HS-5 (cell line): ENCODE data around the gene ADORA1.

ENCODE experiments used
- DNase-seq: peaks from one replicate; pipeline ENCODE4 v3.0.0-alpha.2; 2012; ENCODE audit warnings: low read depth

The ADORA1 gene

GRCh38 chr1:203093754-203094410, 33.6 kb upstream of the ADORA1 start:
- no peak for DNase-seq

- no peak for DNase-seq
Measured at GRCh38 chr1:203095061-203095690, 32.4 kb upstream of the ADORA1 start.

- no peak for DNase-seq
Measured at GRCh38 chr1:203096566-203096965, 31.0 kb upstream of the ADORA1 start.

- DNase-seq, result no peak
Measured at GRCh38 chr1:203097001-203097400, 30.5 kb upstream of the ADORA1 start.

- DNase-seq, result no peak
Measured at GRCh38 chr1:203098445-203098844, 29.1 kb upstream of the ADORA1 start.

- no peak for DNase-seq
Measured at GRCh38 chr1:203098914-203099520, 28.5 kb upstream of the ADORA1 start.

GRCh38 chr1:203099805-203100515, 27.6 kb upstream of the ADORA1 start:
- no peak for DNase-seq

GRCh38 chr1:203100516-203100869, 27.0 kb upstream of the ADORA1 start:
- DNase-seq, result no peak

- DNase-seq, result no peak
Measured at GRCh38 chr1:203101813-203102634, 25.5 kb upstream of the ADORA1 start.

- no peak for DNase-seq
Measured at GRCh38 chr1:203103216-203103615, 24.3 kb upstream of the ADORA1 start.

GRCh38 chr1:203103829-203104495, 23.6 kb upstream of the ADORA1 start:
- no peak for DNase-seq

- no peak for DNase-seq
Measured at GRCh38 chr1:203104789-203105390, 22.6 kb upstream of the ADORA1 start.

- DNase-seq, result no peak
Measured at GRCh38 chr1:203112475-203112874, 15.1 kb upstream of the ADORA1 start.

GRCh38 chr1:203113308-203113707, 14.2 kb upstream of the ADORA1 start:
- DNase-seq, result no peak

GRCh38 chr1:203114202-203114601, 13.3 kb upstream of the ADORA1 start:
- DNase-seq, result no peak

- DNase-seq, result no peak
Measured at GRCh38 chr1:203116091-203116820, 11.3 kb upstream of the ADORA1 start.

GRCh38 chr1:203117611-203118575, 9.6 kb upstream of the ADORA1 start:
- no peak for DNase-seq

GRCh38 chr1:203120325-203121153, 7.0 kb upstream of the ADORA1 start:
- no peak for DNase-seq
